K562 (cell line): ENCODE measurements around the gene ZDHHC6. TPM values are rescaled to one million over a fixed set of nuclear protein-coding genes. Genes with fewer than 3 reads are reported as not detected.

Experiments used
- ATAC-seq: fragments of 200-7000 bp; cut with Tn5 transposase; 3 replicates; pipeline ENCODE4 v1.9.1; 2020; ENCODE audit warnings: moderate library complexity
- BruUV-seq: library from RNA; stranded (reverse); fragments of 400-500 nt; replicated peaks from 2 replicates; lab custom pipeline; 2021; lab: Mats Ljungman, UMichigan
- CTCF ChIA-PET: fragments of 300-600 bp; formaldehyde crosslinking; extraction: SDS; loops from one replicate; lab custom pipeline; 2021; ENCODE audit warnings: low intra/inter-chr PET ratio; lab: Yijun Ruan, JAX
- POLR2A ChIA-PET: fragments of 300-600, 350-650 bp; sonication (Branson Sonifier 250); formaldehyde crosslinking; extraction: SDS; loops from one replicate; lab custom pipeline; 2021; ENCODE audit warnings: antibody characterized with exemption, inconsistent platforms; lab: Yijun Ruan, JAX
- DNase-seq, 4 experiments: peaks; one replicate each; pipeline versions ENCODE4 v3.0.0 to v3.0.0-alpha.2; 2011 to 2018; ENCODE audit warnings: low spot score in 3 of 4, mixed read lengths in 3 of 4; ENCODE audit errors: extremely low read depth in 1 of 4
- FAIRE-seq: peaks from 2 replicates; lab custom pipeline; 2011; peaks lifted over from hg19 to GRCh38; lab: Jason Lieb, UNC
- H2AFZ ChIP-seq: 2 replicates; pipeline ENCODE4 v1.6.0; 2011; ENCODE audit warnings: low read depth, low read length, control low read depth, inconsistent platforms
- H3K27ac ChIP-seq: fragments of 200-600 bp; 3 replicates; pipeline ENCODE4 v1.8.0; 2011; ENCODE audit warnings: low read depth, mild to moderate bottlenecking, control low read depth, inconsistent platforms, low read length, moderate library complexity, mixed read lengths; ENCODE audit errors: extremely low read depth
- H3K27me3 ChIP-seq, 2 experiments: fragments of 300-600 bp in 1 of 2; 2 replicates in 1 of 2; 3 replicates in 1 of 2; pipeline versions ENCODE4 v1.6.0 to v1.8.0; 2011; ENCODE audit warnings: inconsistent platforms in 2 of 2, low read length in 2 of 2, mild to moderate bottlenecking in 1 of 2, mixed read lengths in 1 of 2, moderate library complexity in 1 of 2; ENCODE audit not compliant: control insufficient read depth in 2 of 2, insufficient read depth in 2 of 2
- H3K36me3 ChIP-seq: fragments of 300-600 bp; 3 replicates; pipeline ENCODE4 v1.8.0; 2011; ENCODE audit warnings: mild to moderate bottlenecking, low read length, inconsistent platforms; ENCODE audit not compliant: control insufficient read depth, insufficient read depth
- H3K4me1 ChIP-seq, 2 experiments: fragments of 200-600 bp in 1 of 2; replicated peaks in 1 of 2; 2 replicates in 1 of 2; 3 replicates in 1 of 2; pipeline versions ENCODE4 v1.5.1 to v1.8.0; 2011; ENCODE audit warnings: inconsistent platforms in 2 of 2, low read length in 2 of 2, mild to moderate bottlenecking in 1 of 2, mixed read lengths in 1 of 2, moderate library complexity in 1 of 2; ENCODE audit not compliant: control insufficient read depth in 2 of 2, insufficient read depth in 2 of 2
- H3K4me2 ChIP-seq: 2 replicates; pipeline ENCODE4 v1.6.1; 2011; ENCODE audit warnings: low read length, control low read depth, inconsistent platforms, mixed read lengths; ENCODE audit not compliant: insufficient read depth
- H3K4me3 ChIP-seq: fragments of 200-600 bp; sonication (generic), shearing (Covaris generic); 2 replicates; pipeline ENCODE4 v1.5.1; 2016; ENCODE audit warnings: control low read depth, inconsistent platforms
- H3K79me2 ChIP-seq: fragments of 200-600 bp; 3 replicates; pipeline ENCODE4 v1.8.0; 2011; ENCODE audit warnings: low read length, inconsistent platforms; ENCODE audit not compliant: control insufficient read depth, insufficient read depth
- H3K9ac ChIP-seq, 2 experiments: 2 replicates each; pipeline versions ENCODE4 v1.6.0 to v1.6.1; 2011; ENCODE audit warnings: low read depth in 2 of 2, low read length in 2 of 2, control low read depth in 1 of 2, inconsistent platforms in 1 of 2, mild to moderate bottlenecking in 1 of 2, mixed read lengths in 1 of 2; ENCODE audit not compliant: insufficient read depth in 1 of 2
- H3K9me1 ChIP-seq: one replicate; pipeline ENCODE4 v1.6.0; 2011; ENCODE audit warnings: inconsistent platforms, mild to moderate bottlenecking, low read length, moderate library complexity; ENCODE audit not compliant: control insufficient read depth, insufficient read depth
- H3K9me3 ChIP-seq: replicated peaks from 2 replicates; pipeline ENCODE4 v1.5.1; 2011; ENCODE audit warnings: low read depth, low read length, inconsistent platforms; ENCODE audit not compliant: control insufficient read depth, insufficient read depth
- H4K20me1 ChIP-seq: replicated peaks from 2 replicates; pipeline ENCODE4 v1.6.1; 2011; ENCODE audit warnings: low read length, inconsistent platforms, mixed read lengths; ENCODE audit not compliant: control insufficient read depth, insufficient read depth
- CBX1 ChIP-seq: sonication (generic); IDR thresholded peaks from 2 replicates; pipeline ENCODE4 v1.6.1; 2016; ENCODE audit warnings: antibody characterized with exemption, low read depth, mild to moderate bottlenecking
- HEY1 ChIP-seq: fragments of 250-450 bp; sonication (Bioruptor Pico); IDR thresholded peaks from 2 replicates; pipeline ENCODE4 v1.5.0; 2020; ENCODE audit warnings: mild to moderate bottlenecking, moderate library complexity, borderline replicate concordance
- NFIC ChIP-seq: fragments of 450-650 bp; IDR thresholded peaks from 2 replicates; pipeline ENCODE4 v1.6.1; 2017; ENCODE audit warnings: mild to moderate bottlenecking, inconsistent platforms
- SMARCC2 ChIP-seq: fragments of 450-650 bp; IDR thresholded peaks from 2 replicates; pipeline ENCODE4 v1.6.1; 2017; ENCODE audit warnings: antibody characterized with exemption, moderate library complexity, mild to moderate bottlenecking, low read depth
- ZEB2 ChIP-seq: fragments of 450-650 bp; IDR thresholded peaks from 2 replicates; pipeline ENCODE4 v1.6.1; 2016
- ZNF707 ChIP-seq: fragments of 250-450 bp; sonication (Bioruptor Pico); conservative IDR thresholded peaks from 2 replicates; pipeline ENCODE4 v1.8.0; 2022; ENCODE audit warnings: inconsistent platforms, mild to moderate bottlenecking, moderate library complexity
- WGBS: fragments of 100-300 bp; shearing (Covaris generic); methylation state at CpG from one replicate; pipeline ENCODE4 v1.1.6; 2016; ENCODE audit warnings: low coverage, mixed read lengths; ENCODE audit not compliant: insufficient coverage; ENCODE audit errors: missing lambda C conversion rate; 5-methylcytosine and 5-hydroxymethylcytosine counted together
- in situ Hi-C: fragments of 300-500 bp; cut with MboI; formaldehyde crosslinking; loops from 4 replicates; pipeline ENCODE4 v1.15.0; 2018; ENCODE audit warnings: inconsistent platforms, mixed read lengths
- intact Hi-C: fragments of 100-400 bp; cut with micrococcal nuclease; formaldehyde crosslinking; loops from 2 replicates; pipeline ENCODE4 v1.14.2; 2022
- polyA plus RNA-seq, 8 experiments: library from polyadenylated mRNA; depleted of rRNA in 4 of 8; stranded (reverse) in 5 of 8; unstranded in 3 of 8; fragments of >200 nt; fragmentation: Nextera tagmentation in 2 of 8; fragmentation: Illumina TruSeq in 1 of 8; extraction: Ambion mirVana in 2 of 8; extraction: Trizol in 1 of 8; gene quantifications; 2 replicates each; pipeline versions ENCODE4 v1.2.1 to v1.2.3, GENCODE V29; 2011 to 2014; ENCODE audit warnings: inconsistent platforms in 1 of 8, missing spikeins in 1 of 8
- total RNA-seq, 7 experiments: library from RNA; depleted of rRNA in 6 of 7; stranded (reverse); fragments of >200 nt in 6 of 7; fragmentation: Illumina TruSeq in 2 of 7; extraction: Trizol in 2 of 7; gene quantifications; 2 replicates each; pipeline versions ENCODE4 v1.2.1 to v1.2.3, GENCODE V29; 2011 to 2021; ENCODE audit warnings: low replicate concordance in 1 of 7
- TF ChIP-seq, protein P1 (sequence below): IDR thresholded peaks from 3 replicates; pipeline ENCODE4 v1.6.1; 2011; ENCODE audit warnings: borderline replicate concordance, mild to moderate bottlenecking; ENCODE audit not compliant: insufficient read length, insufficient read depth
- TF ChIP-seq, protein P2 (sequence below): fragments of 450-650 bp; IDR thresholded peaks from 2 replicates; pipeline ENCODE4 v1.6.1; 2016; ENCODE audit warnings: mild to moderate bottlenecking, moderate library complexity

ZDHHC6 gene
- total and polyA plus RNA-seq, 9 of the 15 experiments (the other 6 are each of a cell fraction or from before 2014, with no cell fraction given) = 13.6 to 30.5 (median 21.5) TPM

DNA sequence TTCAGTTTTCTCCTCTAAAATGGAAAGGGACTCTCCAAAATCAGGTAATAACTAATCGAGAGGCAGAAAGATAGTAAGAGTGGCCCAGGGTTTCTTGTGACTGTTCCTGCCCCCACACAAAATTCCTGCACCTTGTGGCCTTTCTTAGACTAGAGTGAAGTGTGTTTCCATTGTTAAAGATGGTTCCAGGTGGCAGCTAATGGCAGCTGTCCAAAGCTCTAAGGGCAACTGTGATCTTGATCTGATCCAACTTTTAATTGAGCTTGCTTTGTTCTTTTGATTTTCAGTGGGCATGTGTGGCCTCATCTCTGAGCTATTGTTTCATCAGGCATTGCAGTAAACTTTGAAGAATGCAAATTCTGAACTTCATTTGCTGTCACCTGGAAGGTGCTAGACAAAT lies 53.4 kb downstream of the ZDHHC6 start:
- in situ Hi-C loops = no loop called here
- Histone ChIP-seq H3K4me3 (no peak overlapping the region), H3K9ac (no peak overlapping the region), H3K9me1 (no peaks in the 10 kb centered on the region), H4K20me1 (no peaks in the 10 kb centered on the region), H2AFZ (no peak overlapping the region), H3K27me3 (peaks cover 0 to 6% of the 10 kb centered on the region in 2 experiments; a peak in 2 of 5 replicates), H3K4me1 (no peaks in the 10 kb centered on the region; a peak in 2 of 5 replicates), H3K9me3 (no peaks in the 10 kb centered on the region), H3K4me2 (no peak overlapping the region), H3K79me2 (no peaks in the 10 kb centered on the region), H3K27ac (no peak overlapping the region), H3K36me3 (no peaks in the 10 kb centered on the region)
- no peak for FAIRE-seq
- TF ChIP-seq CBX1 = no peak
- TF ChIP-seq, protein P1, sequence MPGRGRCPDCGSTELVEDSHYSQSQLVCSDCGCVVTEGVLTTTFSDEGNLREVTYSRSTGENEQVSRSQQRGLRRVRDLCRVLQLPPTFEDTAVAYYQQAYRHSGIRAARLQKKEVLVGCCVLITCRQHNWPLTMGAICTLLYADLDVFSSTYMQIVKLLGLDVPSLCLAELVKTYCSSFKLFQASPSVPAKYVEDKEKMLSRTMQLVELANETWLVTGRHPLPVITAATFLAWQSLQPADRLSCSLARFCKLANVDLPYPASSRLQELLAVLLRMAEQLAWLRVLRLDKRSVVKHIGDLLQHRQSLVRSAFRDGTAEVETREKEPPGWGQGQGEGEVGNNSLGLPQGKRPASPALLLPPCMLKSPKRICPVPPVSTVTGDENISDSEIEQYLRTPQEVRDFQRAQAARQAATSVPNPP = no peak
- TF ChIP-seq ZEB2 = no peak
- no peak for TF ChIP-seq NFIC
- no peak for TF ChIP-seq HEY1 (CRISPR knock-in tag)
- no peak for TF ChIP-seq ZNF707
- TF ChIP-seq SMARCC2 = no peak
- TF ChIP-seq, protein P2, sequence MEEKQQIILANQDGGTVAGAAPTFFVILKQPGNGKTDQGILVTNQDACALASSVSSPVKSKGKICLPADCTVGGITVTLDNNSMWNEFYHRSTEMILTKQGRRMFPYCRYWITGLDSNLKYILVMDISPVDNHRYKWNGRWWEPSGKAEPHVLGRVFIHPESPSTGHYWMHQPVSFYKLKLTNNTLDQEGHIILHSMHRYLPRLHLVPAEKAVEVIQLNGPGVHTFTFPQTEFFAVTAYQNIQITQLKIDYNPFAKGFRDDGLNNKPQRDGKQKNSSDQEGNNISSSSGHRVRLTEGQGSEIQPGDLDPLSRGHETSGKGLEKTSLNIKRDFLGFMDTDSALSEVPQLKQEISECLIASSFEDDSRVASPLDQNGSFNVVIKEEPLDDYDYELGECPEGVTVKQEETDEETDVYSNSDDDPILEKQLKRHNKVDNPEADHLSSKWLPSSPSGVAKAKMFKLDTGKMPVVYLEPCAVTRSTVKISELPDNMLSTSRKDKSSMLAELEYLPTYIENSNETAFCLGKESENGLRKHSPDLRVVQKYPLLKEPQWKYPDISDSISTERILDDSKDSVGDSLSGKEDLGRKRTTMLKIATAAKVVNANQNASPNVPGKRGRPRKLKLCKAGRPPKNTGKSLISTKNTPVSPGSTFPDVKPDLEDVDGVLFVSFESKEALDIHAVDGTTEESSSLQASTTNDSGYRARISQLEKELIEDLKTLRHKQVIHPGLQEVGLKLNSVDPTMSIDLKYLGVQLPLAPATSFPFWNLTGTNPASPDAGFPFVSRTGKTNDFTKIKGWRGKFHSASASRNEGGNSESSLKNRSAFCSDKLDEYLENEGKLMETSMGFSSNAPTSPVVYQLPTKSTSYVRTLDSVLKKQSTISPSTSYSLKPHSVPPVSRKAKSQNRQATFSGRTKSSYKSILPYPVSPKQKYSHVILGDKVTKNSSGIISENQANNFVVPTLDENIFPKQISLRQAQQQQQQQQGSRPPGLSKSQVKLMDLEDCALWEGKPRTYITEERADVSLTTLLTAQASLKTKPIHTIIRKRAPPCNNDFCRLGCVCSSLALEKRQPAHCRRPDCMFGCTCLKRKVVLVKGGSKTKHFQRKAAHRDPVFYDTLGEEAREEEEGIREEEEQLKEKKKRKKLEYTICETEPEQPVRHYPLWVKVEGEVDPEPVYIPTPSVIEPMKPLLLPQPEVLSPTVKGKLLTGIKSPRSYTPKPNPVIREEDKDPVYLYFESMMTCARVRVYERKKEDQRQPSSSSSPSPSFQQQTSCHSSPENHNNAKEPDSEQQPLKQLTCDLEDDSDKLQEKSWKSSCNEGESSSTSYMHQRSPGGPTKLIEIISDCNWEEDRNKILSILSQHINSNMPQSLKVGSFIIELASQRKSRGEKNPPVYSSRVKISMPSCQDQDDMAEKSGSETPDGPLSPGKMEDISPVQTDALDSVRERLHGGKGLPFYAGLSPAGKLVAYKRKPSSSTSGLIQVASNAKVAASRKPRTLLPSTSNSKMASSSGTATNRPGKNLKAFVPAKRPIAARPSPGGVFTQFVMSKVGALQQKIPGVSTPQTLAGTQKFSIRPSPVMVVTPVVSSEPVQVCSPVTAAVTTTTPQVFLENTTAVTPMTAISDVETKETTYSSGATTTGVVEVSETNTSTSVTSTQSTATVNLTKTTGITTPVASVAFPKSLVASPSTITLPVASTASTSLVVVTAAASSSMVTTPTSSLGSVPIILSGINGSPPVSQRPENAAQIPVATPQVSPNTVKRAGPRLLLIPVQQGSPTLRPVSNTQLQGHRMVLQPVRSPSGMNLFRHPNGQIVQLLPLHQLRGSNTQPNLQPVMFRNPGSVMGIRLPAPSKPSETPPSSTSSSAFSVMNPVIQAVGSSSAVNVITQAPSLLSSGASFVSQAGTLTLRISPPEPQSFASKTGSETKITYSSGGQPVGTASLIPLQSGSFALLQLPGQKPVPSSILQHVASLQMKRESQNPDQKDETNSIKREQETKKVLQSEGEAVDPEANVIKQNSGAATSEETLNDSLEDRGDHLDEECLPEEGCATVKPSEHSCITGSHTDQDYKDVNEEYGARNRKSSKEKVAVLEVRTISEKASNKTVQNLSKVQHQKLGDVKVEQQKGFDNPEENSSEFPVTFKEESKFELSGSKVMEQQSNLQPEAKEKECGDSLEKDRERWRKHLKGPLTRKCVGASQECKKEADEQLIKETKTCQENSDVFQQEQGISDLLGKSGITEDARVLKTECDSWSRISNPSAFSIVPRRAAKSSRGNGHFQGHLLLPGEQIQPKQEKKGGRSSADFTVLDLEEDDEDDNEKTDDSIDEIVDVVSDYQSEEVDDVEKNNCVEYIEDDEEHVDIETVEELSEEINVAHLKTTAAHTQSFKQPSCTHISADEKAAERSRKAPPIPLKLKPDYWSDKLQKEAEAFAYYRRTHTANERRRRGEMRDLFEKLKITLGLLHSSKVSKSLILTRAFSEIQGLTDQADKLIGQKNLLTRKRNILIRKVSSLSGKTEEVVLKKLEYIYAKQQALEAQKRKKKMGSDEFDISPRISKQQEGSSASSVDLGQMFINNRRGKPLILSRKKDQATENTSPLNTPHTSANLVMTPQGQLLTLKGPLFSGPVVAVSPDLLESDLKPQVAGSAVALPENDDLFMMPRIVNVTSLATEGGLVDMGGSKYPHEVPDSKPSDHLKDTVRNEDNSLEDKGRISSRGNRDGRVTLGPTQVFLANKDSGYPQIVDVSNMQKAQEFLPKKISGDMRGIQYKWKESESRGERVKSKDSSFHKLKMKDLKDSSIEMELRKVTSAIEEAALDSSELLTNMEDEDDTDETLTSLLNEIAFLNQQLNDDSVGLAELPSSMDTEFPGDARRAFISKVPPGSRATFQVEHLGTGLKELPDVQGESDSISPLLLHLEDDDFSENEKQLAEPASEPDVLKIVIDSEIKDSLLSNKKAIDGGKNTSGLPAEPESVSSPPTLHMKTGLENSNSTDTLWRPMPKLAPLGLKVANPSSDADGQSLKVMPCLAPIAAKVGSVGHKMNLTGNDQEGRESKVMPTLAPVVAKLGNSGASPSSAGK = no peak
- no TSS peak for BruUV-seq
- intact Hi-C loops = no loop called here
- no peak for ATAC-seq
- ChIA-PET POLR2A (no interaction called here), CTCF (no interaction called here)
- no peak for DNase-seq
- WGBS = 0% methylated on average over 1 of the region's 1 CpG
